Uterus (tissue), 4 donors: ENCODE results near the gene HLCS. TPM values are rescaled to one million over a fixed set of nuclear protein-coding genes. Genes with fewer than 3 reads are reported as not detected.
A peak's percentile ranks its signal among the peaks of the same experiment; 100 is the strongest.

Source experiments
- DNase-seq, 2 donors: peaks; one replicate each; pipeline ENCODE4 v3.0.0-alpha.2; 2019 to 2020
- H3K27ac ChIP-seq, 2 donors: fragments of 200-600 bp; sonication (generic); 1 replicate in 1 of 2; 2 replicates in 1 of 2; pipeline ENCODE4 v1.5.1; 2016 to 2018
- H3K27me3 ChIP-seq, 2 donors: fragments of 200-600 bp; sonication (generic); one replicate each; pipeline ENCODE4 v1.5.1; 2018 to 2019; ENCODE audit warnings: control low read depth in 1 of 2
- H3K36me3 ChIP-seq, 2 donors: fragments of 200-600 bp; sonication (generic); one replicate each; pipeline ENCODE4 v1.5.1; 2019; ENCODE audit warnings: control low read depth in 1 of 2
- H3K4me1 ChIP-seq, 2 donors: fragments of 200-600 bp; sonication (generic); one replicate each; pipeline ENCODE4 v1.5.1; 2018 to 2019; ENCODE audit warnings: control low read depth in 1 of 2
- H3K4me3 ChIP-seq, 2 donors: fragments of 200-600 bp; sonication (generic); 1 replicate in 1 of 2; 2 replicates in 1 of 2; pipeline ENCODE4 v1.5.1; 2018 to 2019; ENCODE audit warnings: mild to moderate bottlenecking in 1 of 2
- H3K9me3 ChIP-seq, 2 donors: fragments of 200-600 bp; sonication (generic); one replicate each; pipeline ENCODE4 v1.5.1; 2019; ENCODE audit warnings: control low read depth in 1 of 2
- POLR2A ChIP-seq, 2 donors: fragments of 450-650 bp; IDR thresholded peaks; one replicate each; pipeline ENCODE4 v1.6.1; 2016; ENCODE audit warnings: antibody characterized with exemption in 2 of 2, mild to moderate bottlenecking in 1 of 2, moderate library complexity in 1 of 2
- intact Hi-C: fragments of 100-400 bp; cut with DNase I; formaldehyde crosslinking; loops from one replicate; pipeline ENCODE4 v1.15.1; 2023; ENCODE audit warnings: low total_unique reads
- total RNA-seq, 4 donors: library from RNA; depleted of rRNA in 3 of 4; stranded (reverse); fragments of >200 nt in 3 of 4; gene quantifications; one replicate each; pipeline versions ENCODE4 v1.1.0 to v1.2.4, GENCODE V29; 2014 to 2023
- TF ChIP-seq, protein P1 (sequence below), 4 experiments: fragments of 200-600 bp in 2 of 4; fragments of 450-650 bp in 2 of 4; sonication (generic) in 2 of 4; IDR thresholded peaks; one replicate each; pipeline ENCODE4 v1.5.1; 2016 to 2019; ENCODE audit warnings: antibody characterized with exemption in 4 of 4, mild to moderate bottlenecking in 2 of 4, moderate library complexity in 1 of 4
- donor health status: DM: yes; HTN: yes; CAD: no.

The HLCS gene
- total RNA-seq, 4 donors from 2014 or later: 3.8 to 31.4 (median 15.4) TPM

- H3K36me3 ChIP-seq: no peaks in the 10 kb centered on the region
- no peaks in the 10 kb centered on the region for H3K9me3 ChIP-seq
- H3K4me3 ChIP-seq: peak overlapping the region; percentile 32 to 35
- no peaks in the 10 kb centered on the region for H3K4me1 ChIP-seq
- TF ChIP-seq, protein P1, sequence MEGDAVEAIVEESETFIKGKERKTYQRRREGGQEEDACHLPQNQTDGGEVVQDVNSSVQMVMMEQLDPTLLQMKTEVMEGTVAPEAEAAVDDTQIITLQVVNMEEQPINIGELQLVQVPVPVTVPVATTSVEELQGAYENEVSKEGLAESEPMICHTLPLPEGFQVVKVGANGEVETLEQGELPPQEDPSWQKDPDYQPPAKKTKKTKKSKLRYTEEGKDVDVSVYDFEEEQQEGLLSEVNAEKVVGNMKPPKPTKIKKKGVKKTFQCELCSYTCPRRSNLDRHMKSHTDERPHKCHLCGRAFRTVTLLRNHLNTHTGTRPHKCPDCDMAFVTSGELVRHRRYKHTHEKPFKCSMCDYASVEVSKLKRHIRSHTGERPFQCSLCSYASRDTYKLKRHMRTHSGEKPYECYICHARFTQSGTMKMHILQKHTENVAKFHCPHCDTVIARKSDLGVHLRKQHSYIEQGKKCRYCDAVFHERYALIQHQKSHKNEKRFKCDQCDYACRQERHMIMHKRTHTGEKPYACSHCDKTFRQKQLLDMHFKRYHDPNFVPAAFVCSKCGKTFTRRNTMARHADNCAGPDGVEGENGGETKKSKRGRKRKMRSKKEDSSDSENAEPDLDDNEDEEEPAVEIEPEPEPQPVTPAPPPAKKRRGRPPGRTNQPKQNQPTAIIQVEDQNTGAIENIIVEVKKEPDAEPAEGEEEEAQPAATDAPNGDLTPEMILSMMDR (IDR thresholded peaks at IDR 0.05): no peak
- TF ChIP-seq POLR2A (IDR thresholded peaks at IDR 0.05): no peak
- DNase-seq: peak; percentile 19 to 27
- H3K27ac ChIP-seq: no peak overlapping the region
- H3K27me3 ChIP-seq: no peaks in the 10 kb centered on the region
- intact Hi-C loops: no loop called here
Measured at GRCh38 chr21:36980280-36981048, 14.0 kb upstream of the HLCS start.

DNA sequence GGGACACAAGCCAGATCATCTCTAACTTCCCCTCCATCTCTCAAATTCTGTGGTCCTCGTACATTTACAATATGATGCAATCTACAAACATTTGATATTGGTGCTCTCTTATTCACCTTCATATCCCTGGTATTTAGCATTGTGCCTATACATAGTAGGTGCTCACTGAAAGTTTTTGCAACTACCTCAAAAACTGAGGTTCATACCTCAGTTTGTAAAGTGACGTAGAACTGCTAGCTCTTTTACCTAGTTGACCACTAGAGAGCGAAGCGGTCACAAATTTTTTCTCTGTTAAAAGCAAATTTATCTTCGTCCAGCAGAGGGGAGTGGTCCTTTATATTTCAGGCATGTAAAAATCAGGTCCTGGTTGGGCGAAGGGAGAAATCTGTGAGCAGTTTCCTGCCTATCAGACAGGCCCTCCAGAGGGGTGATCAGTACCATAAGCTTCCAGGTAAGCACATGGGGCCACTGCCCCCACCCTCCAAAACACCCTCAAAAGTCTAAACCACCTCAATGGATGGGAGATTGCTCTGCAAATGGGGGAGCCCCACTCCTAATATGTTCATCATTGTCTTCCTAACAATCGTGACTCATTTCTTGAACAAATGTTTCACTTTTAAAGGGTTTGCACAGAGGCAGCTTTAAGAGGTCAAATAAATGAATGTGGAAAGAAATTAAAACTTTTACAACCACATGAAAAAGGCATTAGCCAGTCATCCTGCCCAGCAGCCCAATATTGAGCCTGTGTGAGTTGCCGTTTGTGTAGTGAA lies 10.6 kb upstream of the HLCS start:
- intact Hi-C loops: no loop called here
- Histone ChIP-seq H3K27ac (peak overlapping the region; percentile 46 to 58), H3K9me3 (no peaks in the 10 kb centered on the region), H3K36me3 (no peaks in the 10 kb centered on the region), H3K4me1 (no peaks in the 10 kb centered on the region), H3K4me3 (no peak overlapping the region), H3K27me3 (no peaks in the 10 kb centered on the region)
- peak; percentile 30 to 46 for DNase-seq
- no peak for TF ChIP-seq POLR2A (IDR thresholded peaks at IDR 0.05)
- TF ChIP-seq, protein P1 (IDR thresholded peaks at IDR 0.05): peak; percentile 69 to 86 (median 76)

DNA sequence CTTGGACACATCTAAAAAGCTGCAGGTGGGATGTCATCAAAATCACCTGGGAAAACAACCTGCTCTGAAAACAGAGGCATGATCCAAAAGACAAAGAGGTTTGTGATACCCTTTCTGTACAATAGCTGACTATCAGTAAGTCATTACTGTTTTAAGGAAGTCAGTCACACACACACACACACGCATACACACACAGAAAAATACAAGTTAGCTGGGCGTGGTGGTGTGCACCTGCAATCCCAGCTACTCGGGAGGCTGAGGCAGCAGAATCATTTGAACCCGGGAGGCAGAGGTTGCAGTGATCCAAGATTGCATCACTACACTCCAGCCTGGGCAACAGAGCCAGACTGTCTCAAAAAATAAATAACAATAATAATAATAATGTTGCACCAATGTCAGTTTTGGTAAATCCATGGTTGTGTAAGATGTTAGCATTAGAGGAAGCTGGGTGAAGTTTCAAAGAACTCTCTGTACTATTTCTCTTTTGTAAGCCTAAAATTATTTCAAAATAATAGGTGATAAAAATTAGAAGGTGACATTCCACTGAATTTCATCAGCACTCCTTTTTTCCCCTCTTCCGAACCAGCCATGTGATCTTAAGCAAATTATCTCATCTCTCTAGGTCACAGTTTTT lies 9.9 kb upstream of the HLCS start:
- intact Hi-C loops: no loop called here
- no peaks in the 10 kb centered on the region for H3K36me3 ChIP-seq

GRCh38 chr21:36974851-36975192 lies 8.4 kb upstream of the HLCS start:
- no peaks in the 10 kb centered on the region for H3K4me1 ChIP-seq
- H3K36me3 ChIP-seq: no peaks in the 10 kb centered on the region
- DNase-seq: no peak
- TF ChIP-seq, protein P1 (IDR thresholded peaks at IDR 0.05): no peak
- TF ChIP-seq POLR2A (IDR thresholded peaks at IDR 0.05): no peak
- H3K4me3 ChIP-seq: no peak overlapping the region
- intact Hi-C loops: no loop called here
- no peaks in the 10 kb centered on the region for H3K9me3 ChIP-seq
- H3K27ac ChIP-seq: no peak overlapping the region
- no peaks in the 10 kb centered on the region for H3K27me3 ChIP-seq

More for the DNA sequence above, 9.9 kb upstream of the HLCS start:
- no peaks in the 10 kb centered on the region for H3K27me3 ChIP-seq
- TF ChIP-seq POLR2A (IDR thresholded peaks at IDR 0.05): no peak
- TF ChIP-seq, protein P1 (IDR thresholded peaks at IDR 0.05): no peak
- H3K4me1 ChIP-seq: no peaks in the 10 kb centered on the region
- H3K4me3 ChIP-seq: no peak overlapping the region
- H3K27ac ChIP-seq: no peak overlapping the region
- DNase-seq: no peak
- H3K9me3 ChIP-seq: no peaks in the 10 kb centered on the region
